H1 (cell line): Measurements from ENCODE around the gene CSDE1. TPM values are rescaled to one million over a fixed set of nuclear protein-coding genes. Genes with fewer than 3 reads are reported as not detected.
"Not testable (repeated sequence)": the region's sequence is repeated elsewhere in the genome, so short reads cannot be mapped to it uniquely, and the experiment has no call there.

ENCODE experiments used
- CTCF ChIA-PET: fragments of 300-600 bp; sonication (Branson Sonifier 250); formaldehyde crosslinking; loops from one replicate; lab custom pipeline; 2021; ENCODE audit not compliant: partially characterized antibody; lab: Charles Lee
- POLR2A ChIA-PET: fragments of 300-600 bp; sonication (Branson Sonifier 250); formaldehyde crosslinking; loops from one replicate; lab custom pipeline; 2021; ENCODE audit warnings: inconsistent platforms; ENCODE audit not compliant: partially characterized antibody; lab: Charles Lee
- DNase-seq, 2 experiments: peaks; one replicate each; pipeline versions ENCODE4 v3.0.0 to v3.0.0-alpha.2; 2010 to 2022; ENCODE audit warnings: low spot score in 2 of 2, low read depth in 1 of 2, mixed read lengths in 1 of 2
- FAIRE-seq: peaks from 2 replicates; lab custom pipeline; 2011; peaks lifted over from hg19 to GRCh38; lab: Jason Lieb, UNC
- H2AFZ ChIP-seq: 2 replicates; pipeline ENCODE4 v1.8.1; 2012; ENCODE audit warnings: low read length, inconsistent platforms
- H2AK5ac ChIP-seq: 2 replicates; pipeline ENCODE4 v1.6.1; 2013; ENCODE audit warnings: low read depth, low read length
- H2BK120ac ChIP-seq: replicated peaks from 2 replicates; pipeline ENCODE3; 2013; ENCODE audit warnings: low read depth, low read length, inconsistent platforms
- H2BK12ac ChIP-seq: 2 replicates; pipeline ENCODE4 v1.6.1; 2013; ENCODE audit warnings: low read depth, low read length
- H2BK15ac ChIP-seq: 2 replicates; pipeline ENCODE4 v1.6.1; 2013; ENCODE audit warnings: low read length
- H2BK20ac ChIP-seq: 2 replicates; pipeline ENCODE4 v1.6.1; 2013; ENCODE audit warnings: low read length
- H2BK5ac ChIP-seq: 2 replicates; pipeline ENCODE4 v1.6.1; 2013; ENCODE audit warnings: low read depth, low read length
- H3K14ac ChIP-seq: 2 replicates; pipeline ENCODE4 v1.6.1; 2013; ENCODE audit warnings: inconsistent platforms; ENCODE audit not compliant: insufficient read length
- H3K18ac ChIP-seq: 2 replicates; pipeline ENCODE4 v1.6.1; 2013; ENCODE audit warnings: low read length; ENCODE audit errors: extremely low read depth
- H3K23ac ChIP-seq: 2 replicates; pipeline ENCODE4 v1.6.1; 2013; ENCODE audit warnings: inconsistent platforms; ENCODE audit not compliant: insufficient read length
- H3K23me2 ChIP-seq: 2 replicates; pipeline ENCODE4 v1.6.1; 2013; ENCODE audit warnings: low read depth, low read length
- H3K27ac ChIP-seq: 2 replicates; pipeline ENCODE4 v1.6.1; 2011; ENCODE audit warnings: low read depth, low read length, inconsistent platforms
- H3K27me3 ChIP-seq, 4 experiments: replicated peaks in 1 of 4; 1 replicate in 1 of 4; 2 replicates in 3 of 4; pipeline versions ENCODE4 v1.6.1 to v1.8.1; 2011 to 2013; ENCODE audit warnings: low read length in 3 of 4, mild to moderate bottlenecking in 3 of 4, inconsistent platforms in 2 of 4, mixed read lengths in 2 of 4, moderate library complexity in 1 of 4; ENCODE audit not compliant: control insufficient read depth in 3 of 4, insufficient read depth in 3 of 4; ENCODE audit errors: extremely low read depth in 1 of 4
- H3K36me3 ChIP-seq, 4 experiments: 2 replicates each; pipeline versions ENCODE4 v1.6.1 to v1.8.1; 2011 to 2013; ENCODE audit warnings: mild to moderate bottlenecking in 4 of 4, low read length in 3 of 4, moderate library complexity in 2 of 4, control low read depth in 1 of 4, inconsistent platforms in 1 of 4; ENCODE audit not compliant: insufficient read depth in 4 of 4, control insufficient read depth in 2 of 4
- H3K4ac ChIP-seq: replicated peaks from 2 replicates; pipeline ENCODE3; 2013; ENCODE audit warnings: low read length, low read depth, mixed read lengths, inconsistent platforms; ENCODE audit not compliant: insufficient read length
- H3K4me1 ChIP-seq, 4 experiments: replicated peaks in 1 of 4; 1 replicate in 1 of 4; 2 replicates in 3 of 4; pipeline versions ENCODE4 v1.6.1 to v1.8.1; 2011 to 2013; ENCODE audit warnings: low read length in 3 of 4, inconsistent platforms in 2 of 4, mixed read lengths in 1 of 4; ENCODE audit not compliant: insufficient read depth in 4 of 4, control insufficient read depth in 3 of 4
- H3K4me2 ChIP-seq, 2 experiments: 2 replicates each; pipeline versions ENCODE4 v1.6.1 to v1.8.1; 2011 to 2013; ENCODE audit warnings: low read depth in 2 of 2, low read length in 2 of 2, control low read depth in 1 of 2, inconsistent platforms in 1 of 2, mild to moderate bottlenecking in 1 of 2; ENCODE audit not compliant: insufficient read depth in 1 of 2
- H3K4me3 ChIP-seq, 4 experiments: fragments of 200-600, 300-600 bp in 1 of 4; sonication (generic), shearing (Covaris generic), sonication (Bioruptor Twin) in 1 of 4; 2 replicates each; pipeline versions ENCODE4 v1.5.1 to v1.8.1; 2011 to 2016; ENCODE audit warnings: low read length in 4 of 4, low read depth in 3 of 4, control low read depth in 2 of 4, inconsistent platforms in 2 of 4, mild to moderate bottlenecking in 2 of 4, mixed read lengths in 1 of 4, moderate library complexity in 1 of 4; ENCODE audit not compliant: insufficient read depth in 2 of 4; ENCODE audit errors: extremely low read depth in 1 of 4
- H3K56ac ChIP-seq: replicated peaks from 2 replicates; pipeline ENCODE3; 2013; ENCODE audit warnings: low read depth, mild to moderate bottlenecking, mixed read lengths, low read length, inconsistent platforms; ENCODE audit not compliant: insufficient read length
- H3K79me1 ChIP-seq: 2 replicates; pipeline ENCODE4 v1.6.1; 2013; ENCODE audit warnings: low read depth, low read length, control low read depth
- H3K79me2 ChIP-seq, 2 experiments: 2 replicates each; pipeline versions ENCODE4 v1.6.1 to v1.8.1; 2012 to 2013; ENCODE audit warnings: low read length in 2 of 2, mild to moderate bottlenecking in 2 of 2, inconsistent platforms in 1 of 2; ENCODE audit not compliant: insufficient read depth in 2 of 2, control insufficient read depth in 1 of 2
- H3K9ac ChIP-seq, 4 experiments: replicated peaks in 1 of 4; 1 replicate in 1 of 4; 2 replicates in 3 of 4; pipeline versions ENCODE4 v1.6.1 to v1.8.1; 2011 to 2013; ENCODE audit warnings: low read depth in 3 of 4, low read length in 3 of 4, control low read depth in 2 of 4, mild to moderate bottlenecking in 2 of 4, moderate library complexity in 2 of 4, inconsistent platforms in 1 of 4; ENCODE audit errors: extremely low read depth in 1 of 4
- H3K9me3 ChIP-seq, 2 experiments: 2 replicates each; pipeline versions ENCODE4 v1.6.1 to v1.8.1; 2012 to 2013; ENCODE audit warnings: mild to moderate bottlenecking in 2 of 2, moderate library complexity in 2 of 2, control low read depth in 1 of 2, inconsistent platforms in 1 of 2, low read depth in 1 of 2, low read length in 1 of 2, mixed read lengths in 1 of 2; ENCODE audit not compliant: insufficient read depth in 2 of 2
- H4K20me1 ChIP-seq, 2 experiments: replicated peaks in 1 of 2; 2 replicates each; pipeline versions ENCODE3 to v1.8.1; 2011 to 2013; ENCODE audit warnings: inconsistent platforms in 2 of 2, low read length in 2 of 2, mild to moderate bottlenecking in 1 of 2; ENCODE audit not compliant: insufficient read depth in 2 of 2, control insufficient read depth in 1 of 2
- H4K5ac ChIP-seq: 2 replicates; pipeline ENCODE4 v1.6.1; 2013; ENCODE audit warnings: low read length, low read depth, mixed read lengths, inconsistent platforms; ENCODE audit not compliant: insufficient read length
- H4K8ac ChIP-seq: 2 replicates; pipeline ENCODE4 v1.8.0; 2013; ENCODE audit warnings: mild to moderate bottlenecking, moderate library complexity, low read length, inconsistent platforms; ENCODE audit not compliant: insufficient read depth; ENCODE audit errors: extremely low read depth
- H4K91ac ChIP-seq: replicated peaks from 2 replicates; pipeline ENCODE3; 2013; ENCODE audit warnings: low read length, mixed read lengths, inconsistent platforms; ENCODE audit not compliant: insufficient read length
- HDAC6 ChIP-seq: IDR thresholded peaks from one replicate; pipeline ENCODE4 v1.7.1; 2012; ENCODE audit warnings: low read depth, mild to moderate bottlenecking, inconsistent platforms, low read length, moderate library complexity
- RAD21 ChIP-seq, 2 experiments: IDR thresholded peaks in 1 of 2; conservative IDR thresholded peaks in 1 of 2; 2 replicates each; pipeline ENCODE4 v1.6.1; 2011; ENCODE audit warnings: low read depth in 2 of 2, low read length in 2 of 2, improper control_type of control experiment in 1 of 2, inconsistent platforms in 1 of 2, mild to moderate bottlenecking in 1 of 2, moderate library complexity in 1 of 2
- SAP30 ChIP-seq: fragments of 300-600 bp; sonication (generic); IDR thresholded peaks from 2 replicates; pipeline ENCODE4 v1.7.1; 2012; ENCODE audit warnings: low read length, moderate library complexity, mild to moderate bottlenecking, inconsistent platforms; ENCODE audit not compliant: insufficient read depth, insufficient replicate concordance
- WGBS, 2 experiments: shearing (Covaris generic) in 1 of 2; methylation state at CpG; one replicate each; pipeline versions ENCODE4 v1.1.6 to v1.1.7; 2013 to 2015; ENCODE audit warnings: low lambda C conversion rate in 2 of 2, mixed read lengths in 2 of 2, inconsistent platforms in 1 of 2, low coverage in 1 of 2, missing lambda C conversion rate in 1 of 2; ENCODE audit not compliant: insufficient replicate concordance in 2 of 2, insufficient coverage in 1 of 2, insufficient read length in 1 of 2; ENCODE audit errors: extremely low coverage in 1 of 2, missing lambda C conversion rate in 1 of 2; 5-methylcytosine and 5-hydroxymethylcytosine counted together
- polyA plus RNA-seq, 7 experiments: library from polyadenylated mRNA; depleted of rRNA in 3 of 7; stranded (reverse) in 5 of 7; unstranded in 2 of 7; fragments of >200 nt in 5 of 7; fragments of 200-250 nt in 2 of 7; gene quantifications; 1 replicate in 5 of 7; 2 replicates in 1 of 7; 4 replicates in 1 of 7; pipeline versions ENCODE4 v1.2.1 to v1.2.3, GENCODE V29; 2011 to 2013; ENCODE audit warnings: missing spikeins in 2 of 7, mixed read lengths in 2 of 7
- total RNA-seq: library from RNA; stranded (reverse); fragmentation: NEBNext Ultra II Directional; extraction: Animal tissue kit (Norgen Biotek cat#: 25700); gene quantifications from 2 replicates; pipeline ENCODE4 v1.2.1, GENCODE V29; 2021

The CSDE1 gene
- total and polyA plus RNA-seq, 2 of the 8 experiments (the other 6 are each of a cell fraction or from before 2014, with no cell fraction given) = 149 to 635 TPM

DNA sequence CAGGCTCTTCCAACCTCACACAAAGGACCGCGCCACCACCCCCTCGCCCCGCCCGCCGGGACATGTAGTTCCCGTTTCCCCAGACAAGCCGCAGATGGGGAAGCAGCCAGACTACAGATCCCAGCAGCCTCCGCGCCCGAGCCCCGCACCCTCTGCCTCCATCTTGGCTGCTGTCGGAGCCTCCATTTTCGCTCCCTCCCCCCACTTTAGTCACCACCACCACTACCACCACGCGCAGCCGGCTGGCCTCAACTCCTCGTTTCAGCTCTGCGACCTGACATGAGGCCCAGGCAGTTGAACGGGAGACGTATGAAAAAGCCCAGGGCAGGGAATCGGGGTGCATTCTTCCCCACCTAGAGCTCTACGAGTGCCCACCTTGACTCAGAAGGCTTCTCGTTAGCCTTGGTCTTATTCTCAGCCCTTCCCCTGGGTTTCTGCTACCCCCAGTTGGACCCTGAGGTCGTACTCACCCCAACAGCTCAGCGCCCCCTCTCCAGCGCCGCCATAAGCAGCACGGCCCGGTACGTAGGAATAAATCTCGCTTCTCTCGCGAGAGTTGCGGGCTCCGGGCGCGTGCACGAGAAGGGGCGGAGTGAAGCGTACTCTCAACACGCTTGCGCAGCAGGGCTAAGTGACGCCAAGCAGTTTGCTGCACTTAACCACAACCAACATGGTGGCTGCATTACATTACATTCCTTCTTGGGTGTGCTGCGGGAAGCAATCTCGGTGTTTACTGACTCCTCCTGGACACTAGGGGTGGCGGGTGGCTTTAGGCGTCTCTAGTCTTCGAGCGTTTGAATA lies at the start of gene CSDE1 (continued):
- TF ChIP-seq RAD21 (IDR thresholded peaks at IDR 0.05 in 1 of 2, conservative IDR thresholded peaks at IDR 0.05 in 1 of 2; ENCODE audit: low read depth in 2 of 2, low read length in 2 of 2) (peak; percentile 46 to 63), SAP30 (no peak), HDAC6 (no peak)

DNA sequence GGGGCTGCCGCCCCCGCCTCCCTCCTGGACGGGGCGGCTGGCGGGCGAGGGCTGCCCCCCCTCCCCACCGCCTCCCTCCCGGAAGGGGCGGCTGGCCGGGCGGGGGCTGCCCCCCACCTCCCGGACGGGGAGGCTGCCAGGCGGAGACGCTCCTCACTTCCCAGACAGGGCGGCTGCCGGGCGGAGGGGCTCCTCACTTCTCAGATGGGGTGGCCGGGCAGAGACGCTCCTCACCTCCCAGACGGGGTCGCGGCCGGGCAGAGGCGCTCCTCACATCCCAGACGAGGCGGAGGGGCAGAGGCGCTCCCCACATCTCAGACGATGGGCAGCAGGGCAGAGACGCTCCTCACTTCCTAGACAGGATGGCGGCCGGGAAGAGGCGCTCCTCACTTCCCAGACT lies 46.7 kb upstream of the CSDE1 start:
- H4K5ac ChIP-seq, DNase-seq, H2BK120ac ChIP-seq, H3K18ac ChIP-seq, H2AFZ ChIP-seq, H3K27me3 ChIP-seq, H3K23ac ChIP-seq, H4K20me1 ChIP-seq, H3K79me1 ChIP-seq, CTCF ChIA-PET, H3K56ac ChIP-seq, H3K79me2 ChIP-seq, H3K23me2 ChIP-seq, H3K4me3 ChIP-seq, H3K14ac ChIP-seq, H3K36me3 ChIP-seq, H3K4me1 ChIP-seq, H2BK12ac ChIP-seq, H2BK5ac ChIP-seq, H2BK20ac ChIP-seq, H3K27ac ChIP-seq, H2AK5ac ChIP-seq, H3K9ac ChIP-seq, H4K8ac ChIP-seq, FAIRE-seq, H3K4me2 ChIP-seq, POLR2A ChIA-PET, H4K91ac ChIP-seq, H3K4ac ChIP-seq, H2BK15ac ChIP-seq: not testable (repeated sequence)
- H3K9me3 ChIP-seq = peaks cover 0 to 10% of the 10 kb centered on the region in 2 experiments; a peak in 1 of 4 replicates
- 86% methylated on average over 7 of the region's 33 CpGs; no CpG with 5 or more reads in 1 of the 2 experiments for WGBS, 2 experiments
